ENCODE results near the gene EPHA6. TPM values are rescaled to one million over a fixed set of nuclear protein-coding genes. Genes with fewer than 3 reads are reported as not detected.

EPHA6 gene
- total and polyA plus RNA-seq, 7 experiments from 2014 or later, result not detected

- peaks cover 0 to 15% (median 3%) of the 10 kb centered on the region in 11 donors for H3K9me3 Mint-ChIP-seq
- H3K27ac ChIP-seq (ENCODE audit: low read depth, low read length), result no peak overlapping the region
- H3K27me3 ChIP-seq (ENCODE audit: control insufficient read depth in 2 of 2, insufficient read depth in 2 of 2, low read length in 2 of 2), result no peaks in the 10 kb centered on the region
- no peaks in the 10 kb centered on the region for H3K27me3 Mint-ChIP-seq
- ATAC-seq, result no peak
- no peaks in the 10 kb centered on the region for H3K36me3 ChIP-seq (ENCODE audit: control insufficient read depth in 2 of 3, insufficient read depth in 3 of 3, low read length in 3 of 3)
- DNase-seq, result no peak
- no peak overlapping the region for H3K4me3 Mint-ChIP-seq
- H3K4me1 ChIP-seq (ENCODE audit: control insufficient read depth in 2 of 2, insufficient read depth in 2 of 2, low read length in 2 of 2), result no peaks in the 10 kb centered on the region
- H3K9me3 ChIP-seq (ENCODE audit: control insufficient read depth in 2 of 3, low read length in 3 of 3), result no peaks in the 10 kb centered on the region
- intact Hi-C loops (cut with micrococcal nuclease), result no loop called here
- H3K4me1 Mint-ChIP-seq, result no peaks in the 10 kb centered on the region
- CTCF ChIA-PET, result no interaction called here
- no peak overlapping the region for H3K4me3 ChIP-seq (ENCODE audit: low read length)
- POLR2A ChIA-PET, result no interaction called here
- no peak overlapping the region for H3K27ac Mint-ChIP-seq
- H3K36me3 Mint-ChIP-seq, result no peaks in the 10 kb centered on the region
These were observed 546.4 kb downstream of the EPHA6 start for GRCh38 chr3:97360804-97361203.

DNA sequence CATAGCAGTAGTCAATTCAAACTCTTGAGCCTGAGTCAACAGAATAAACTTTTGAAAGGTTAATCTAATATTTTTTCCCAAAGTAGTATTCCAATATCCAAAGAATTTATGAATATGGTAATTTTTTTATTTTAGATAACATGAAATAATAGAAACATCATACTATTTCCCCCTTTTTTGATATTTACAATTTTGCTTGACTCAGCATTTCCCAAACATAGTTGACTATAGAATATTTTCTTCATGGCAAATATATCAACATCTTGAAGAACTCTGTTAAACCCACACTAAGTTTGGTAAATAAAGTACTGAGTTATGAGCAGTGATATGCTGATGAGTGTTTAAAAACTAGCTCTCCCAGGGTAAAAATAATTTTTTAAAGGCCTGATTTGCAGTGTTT lies 570.2 kb downstream of the EPHA6 start:
- Mint-ChIP-seq H3K4me3 (no peak overlapping the region), H3K36me3 (peaks cover 0 to 6% (median 0%) of the 10 kb centered on the region in 5 donors), H3K9me3 (peaks cover 0 to 25% (median 8%) of the 10 kb centered on the region in 11 donors), H3K27ac (no peak overlapping the region), H3K27me3 (no peaks in the 10 kb centered on the region), H3K4me1 (peaks cover 0 to 1% (median 0%) of the 10 kb centered on the region in 7 donors)
- Histone ChIP-seq H3K27ac (ENCODE audit: low read depth, low read length) (no peak overlapping the region), H3K4me1 (ENCODE audit: control insufficient read depth in 2 of 2, insufficient read depth in 2 of 2, low read length in 2 of 2) (no peaks in the 10 kb centered on the region), H3K27me3 (ENCODE audit: control insufficient read depth in 2 of 2, insufficient read depth in 2 of 2, low read length in 2 of 2) (no peaks in the 10 kb centered on the region), H3K9me3 (ENCODE audit: control insufficient read depth in 2 of 3, low read length in 3 of 3) (no peaks in the 10 kb centered on the region), H3K36me3 (ENCODE audit: control insufficient read depth in 2 of 3, insufficient read depth in 3 of 3, low read length in 3 of 3) (no peaks in the 10 kb centered on the region), H3K4me3 (ENCODE audit: low read length) (no peak overlapping the region)
- no peak for ATAC-seq
- intact Hi-C loops (cut with micrococcal nuclease), result no loop called here
- POLR2A ChIA-PET, result no interaction called here
- CTCF ChIA-PET, result no interaction called here
- DNase-seq, result no peak

DNA sequence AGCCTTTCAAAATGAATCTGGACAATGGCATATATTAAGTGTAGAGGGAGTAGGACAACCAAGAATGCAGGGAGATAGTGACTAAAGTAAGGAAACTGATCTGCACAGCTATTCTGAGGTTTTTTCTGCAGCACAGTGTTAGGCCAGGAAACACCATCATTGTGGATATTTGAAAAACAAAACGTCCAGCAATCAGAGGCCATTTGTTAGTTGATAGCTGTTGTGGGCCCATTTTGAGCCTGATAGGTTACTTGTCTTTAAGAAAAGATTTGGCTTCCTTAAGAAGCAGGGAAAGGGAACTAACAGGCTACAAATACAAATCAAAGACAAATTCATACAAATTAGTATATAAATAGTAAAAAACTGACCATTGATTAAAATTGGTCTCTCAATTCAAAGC lies 574.4 kb downstream of the EPHA6 start:
- no peaks in the 10 kb centered on the region for H3K36me3 ChIP-seq (ENCODE audit: control insufficient read depth in 2 of 3, insufficient read depth in 3 of 3, low read length in 3 of 3)
- no peak overlapping the region for H3K27ac ChIP-seq (ENCODE audit: low read depth, low read length)
- H3K36me3 Mint-ChIP-seq, result peaks cover 0 to 6% (median 0%) of the 10 kb centered on the region in 5 donors
- ChIA-PET CTCF (no interaction called here), POLR2A (no interaction called here)
- peaks cover 0 to 1% (median 0%) of the 10 kb centered on the region in 7 donors for H3K4me1 Mint-ChIP-seq
- H3K27me3 Mint-ChIP-seq, result no peaks in the 10 kb centered on the region
- no peaks in the 10 kb centered on the region for H3K27me3 ChIP-seq (ENCODE audit: control insufficient read depth in 2 of 2, insufficient read depth in 2 of 2, low read length in 2 of 2)
- H3K9me3 Mint-ChIP-seq, result peaks cover 0 to 25% (median 8%) of the 10 kb centered on the region in 11 donors
- no peak for DNase-seq
- H3K4me3 ChIP-seq (ENCODE audit: low read length), result no peak overlapping the region
- intact Hi-C loops (cut with micrococcal nuclease), result no loop called here
- no peak overlapping the region for H3K4me3 Mint-ChIP-seq
- H3K9me3 ChIP-seq (ENCODE audit: control insufficient read depth in 2 of 3, low read length in 3 of 3), result no peaks in the 10 kb centered on the region
- no peak for ATAC-seq
- H3K27ac Mint-ChIP-seq, result no peak overlapping the region
- no peaks in the 10 kb centered on the region for H3K4me1 ChIP-seq (ENCODE audit: control insufficient read depth in 2 of 2, insufficient read depth in 2 of 2, low read length in 2 of 2)

DNA sequence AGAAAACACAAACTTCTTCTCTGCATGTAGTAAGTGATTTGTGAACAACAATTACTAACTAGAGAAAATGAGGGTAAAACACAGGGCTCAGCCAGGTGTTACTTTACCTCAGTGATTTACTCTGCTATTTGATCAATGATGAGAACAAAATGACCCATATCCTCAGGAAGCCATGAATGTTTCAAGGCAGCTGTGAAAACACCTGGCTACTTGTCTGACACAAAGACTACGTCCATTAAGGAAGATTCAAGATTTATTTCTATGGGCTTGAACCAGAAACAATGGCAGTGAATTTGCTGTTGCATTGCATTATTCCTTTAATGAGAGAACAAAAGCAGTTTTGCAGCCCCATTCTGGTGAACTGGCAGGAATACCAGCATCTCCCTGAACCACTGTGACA lies 575.5 kb downstream of the EPHA6 start:
- H3K36me3 ChIP-seq (ENCODE audit: control insufficient read depth in 2 of 3, insufficient read depth in 3 of 3, low read length in 3 of 3), result no peaks in the 10 kb centered on the region
- DNase-seq (no peak), ATAC-seq (no peak)
- no peak overlapping the region for H3K4me3 Mint-ChIP-seq
- ChIA-PET CTCF (no interaction called here), POLR2A (no interaction called here)
- peaks cover 0 to 30% (median 8%) of the 10 kb centered on the region in 11 donors for H3K9me3 Mint-ChIP-seq
- H3K27me3 Mint-ChIP-seq, result no peaks in the 10 kb centered on the region
- intact Hi-C loops (cut with micrococcal nuclease), result no loop called here
- peaks cover 0 to 1% (median 0%) of the 10 kb centered on the region in 7 donors for H3K4me1 Mint-ChIP-seq
- H3K4me3 ChIP-seq (ENCODE audit: low read length), result no peak overlapping the region
- H3K27ac Mint-ChIP-seq, result no peak overlapping the region
- H3K36me3 Mint-ChIP-seq, result peaks cover 0 to 6% (median 0%) of the 10 kb centered on the region in 5 donors
- no peak overlapping the region for H3K27ac ChIP-seq (ENCODE audit: low read depth, low read length)
- H3K9me3 ChIP-seq (ENCODE audit: control insufficient read depth in 2 of 3, low read length in 3 of 3), result no peaks in the 10 kb centered on the region
- H3K27me3 ChIP-seq (ENCODE audit: control insufficient read depth in 2 of 2, insufficient read depth in 2 of 2, low read length in 2 of 2), result no peaks in the 10 kb centered on the region
- H3K4me1 ChIP-seq (ENCODE audit: control insufficient read depth in 2 of 2, insufficient read depth in 2 of 2, low read length in 2 of 2), result no peaks in the 10 kb centered on the region

- CTCF ChIA-PET, result no interaction called here
- intact Hi-C loops (cut with micrococcal nuclease), result no loop called here
- H3K4me1 Mint-ChIP-seq, result no peaks in the 10 kb centered on the region
- H3K27me3 Mint-ChIP-seq, result no peaks in the 10 kb centered on the region
- Histone ChIP-seq H3K36me3 (ENCODE audit: control insufficient read depth in 2 of 3, insufficient read depth in 3 of 3, low read length in 3 of 3) (no peaks in the 10 kb centered on the region), H3K27ac (ENCODE audit: low read depth, low read length) (no peak overlapping the region), H3K27me3 (ENCODE audit: control insufficient read depth in 2 of 2, insufficient read depth in 2 of 2, low read length in 2 of 2) (no peaks in the 10 kb centered on the region), H3K4me3 (ENCODE audit: low read length) (no peak overlapping the region), H3K9me3 (ENCODE audit: control insufficient read depth in 2 of 3, low read length in 3 of 3) (no peaks in the 10 kb centered on the region), H3K4me1 (ENCODE audit: control insufficient read depth in 2 of 2, insufficient read depth in 2 of 2, low read length in 2 of 2) (no peaks in the 10 kb centered on the region)
- peaks cover 0 to 21% (median 5%) of the 10 kb centered on the region in 11 donors for H3K9me3 Mint-ChIP-seq
- H3K36me3 Mint-ChIP-seq, result peaks cover 0 to 6% (median 0%) of the 10 kb centered on the region in 5 donors
- POLR2A ChIA-PET, result no interaction called here
- no peak for DNase-seq
- H3K4me3 Mint-ChIP-seq, result no peak overlapping the region
- no peak overlapping the region for H3K27ac Mint-ChIP-seq
- no peak for ATAC-seq
These were observed 576.8 kb downstream of the EPHA6 start for GRCh38 chr3:97391167-97391566.

DNA sequence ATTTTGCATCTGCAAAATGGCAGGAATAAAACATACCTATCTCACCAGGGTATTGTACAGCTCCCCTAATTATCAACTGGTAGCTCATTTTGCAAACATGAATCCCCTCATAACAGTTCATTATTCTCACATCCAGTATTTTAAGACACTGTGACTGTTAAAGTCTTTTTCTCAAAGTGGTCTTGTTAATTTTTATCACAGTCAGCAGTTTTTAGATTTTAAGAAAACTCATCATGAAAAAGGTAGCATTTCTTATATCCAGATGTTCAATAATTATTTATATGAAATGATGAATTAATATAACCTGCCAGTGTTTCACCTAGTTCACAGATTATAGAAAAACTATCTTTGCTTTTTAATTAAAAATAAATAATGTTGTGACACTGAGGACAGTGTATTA lies 595.2 kb downstream of the EPHA6 start:
- no peaks in the 10 kb centered on the region for H3K27me3 ChIP-seq (ENCODE audit: control insufficient read depth in 2 of 2, insufficient read depth in 2 of 2, low read length in 2 of 2)
- DNase-seq (no peak), ATAC-seq (no peak)
- no peak overlapping the region for H3K4me3 ChIP-seq (ENCODE audit: low read length)
- no peaks in the 10 kb centered on the region for H3K36me3 ChIP-seq (ENCODE audit: control insufficient read depth in 2 of 3, insufficient read depth in 3 of 3, low read length in 3 of 3)
- Mint-ChIP-seq H3K36me3 (no peaks in the 10 kb centered on the region), H3K27ac (no peak overlapping the region), H3K4me1 (no peaks in the 10 kb centered on the region), H3K4me3 (no peak overlapping the region), H3K9me3 (peaks cover 0 to 2% (median 0%) of the 10 kb centered on the region in 11 donors), H3K27me3 (no peaks in the 10 kb centered on the region)
- intact Hi-C loops (cut with micrococcal nuclease), result no loop called here
- ChIA-PET CTCF (interaction anchor here (0.5 to 0.6 kb wide), 2 partner anchors 27 to 438 kb away, joined by 3 read pairs; no protein-coding TSS in a partner anchor), POLR2A (no interaction called here)
- H3K4me1 ChIP-seq (ENCODE audit: control insufficient read depth in 2 of 2, insufficient read depth in 2 of 2, low read length in 2 of 2), result no peaks in the 10 kb centered on the region
- H3K9me3 ChIP-seq (ENCODE audit: control insufficient read depth in 2 of 3, low read length in 3 of 3), result no peaks in the 10 kb centered on the region
- no peak overlapping the region for H3K27ac ChIP-seq (ENCODE audit: low read depth, low read length)

DNA sequence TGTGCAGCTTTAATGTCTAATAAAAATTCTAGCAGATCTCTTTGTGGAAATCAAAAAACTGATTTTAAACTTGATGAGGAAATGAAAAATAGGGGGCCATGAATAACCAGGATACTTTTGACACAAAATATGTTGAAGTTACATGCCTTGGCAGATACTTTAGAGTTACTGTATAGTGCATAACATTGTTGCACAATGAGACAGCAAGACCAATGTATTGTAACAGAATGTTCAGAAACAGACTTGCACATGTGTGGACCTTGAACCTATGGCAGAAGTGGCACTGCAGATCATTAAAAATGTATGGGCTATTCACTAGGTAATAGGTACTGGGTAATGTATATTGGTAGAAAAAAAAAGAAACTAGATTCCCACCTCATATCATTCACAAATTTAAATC lies 607.2 kb downstream of the EPHA6 start:
- Mint-ChIP-seq H3K27ac (no peak overlapping the region), H3K9me3 (peaks cover 0 to 27% (median 8%) of the 10 kb centered on the region in 11 donors), H3K27me3 (no peaks in the 10 kb centered on the region), H3K4me3 (no peak overlapping the region), H3K4me1 (no peaks in the 10 kb centered on the region), H3K36me3 (no peaks in the 10 kb centered on the region)
- CTCF ChIA-PET, result no interaction called here
- Histone ChIP-seq H3K36me3 (ENCODE audit: control insufficient read depth in 2 of 3, insufficient read depth in 3 of 3, low read length in 3 of 3) (no peaks in the 10 kb centered on the region), H3K27me3 (ENCODE audit: control insufficient read depth in 2 of 2, insufficient read depth in 2 of 2, low read length in 2 of 2) (no peaks in the 10 kb centered on the region), H3K9me3 (ENCODE audit: control insufficient read depth in 2 of 3, low read length in 3 of 3) (no peaks in the 10 kb centered on the region), H3K27ac (ENCODE audit: low read depth, low read length) (no peak overlapping the region), H3K4me1 (ENCODE audit: control insufficient read depth in 2 of 2, insufficient read depth in 2 of 2, low read length in 2 of 2) (no peaks in the 10 kb centered on the region), H3K4me3 (ENCODE audit: low read length) (no peak overlapping the region)
- ATAC-seq, result no peak
- DNase-seq, result no peak
- intact Hi-C loops (cut with micrococcal nuclease), result no loop called here
- POLR2A ChIA-PET, result no interaction called here

Data from naive thymus-derived CD4-positive, alpha-beta T cell (primary cell).